ENCODE measurements around the gene MAL.

MAL gene

GRCh38 chr2:94997981-94998930, 27.3 kb upstream of the MAL start:
- DNase-seq, result no peak

DNA sequence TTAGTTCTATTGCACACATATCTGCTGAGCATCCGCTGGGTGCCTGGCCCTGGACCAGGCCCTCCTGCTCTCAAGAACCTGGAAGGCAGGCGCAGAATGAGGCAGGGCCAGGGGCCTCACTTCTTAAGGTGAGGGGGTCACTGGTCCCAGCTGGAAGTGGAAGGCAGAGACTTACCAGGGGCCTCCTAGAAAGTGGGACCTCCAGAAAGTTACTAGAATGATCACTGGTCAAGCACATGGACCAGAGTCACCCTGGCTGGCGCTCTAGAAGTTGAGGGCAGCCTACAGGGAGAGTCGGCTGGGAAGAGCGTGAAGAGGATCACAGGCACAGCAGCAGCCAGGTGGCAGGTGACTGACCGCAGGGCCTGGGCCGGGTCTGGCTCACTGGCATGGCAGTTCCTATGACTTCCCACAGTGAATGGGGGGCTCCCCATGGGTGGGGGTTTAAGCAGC, 26.1 kb upstream of the MAL start:
- DNase-seq, result no peak

- DNase-seq, result no peak
Measured at GRCh38 chr2:95001051-95001562, 24.4 kb upstream of the MAL start.

DNA sequence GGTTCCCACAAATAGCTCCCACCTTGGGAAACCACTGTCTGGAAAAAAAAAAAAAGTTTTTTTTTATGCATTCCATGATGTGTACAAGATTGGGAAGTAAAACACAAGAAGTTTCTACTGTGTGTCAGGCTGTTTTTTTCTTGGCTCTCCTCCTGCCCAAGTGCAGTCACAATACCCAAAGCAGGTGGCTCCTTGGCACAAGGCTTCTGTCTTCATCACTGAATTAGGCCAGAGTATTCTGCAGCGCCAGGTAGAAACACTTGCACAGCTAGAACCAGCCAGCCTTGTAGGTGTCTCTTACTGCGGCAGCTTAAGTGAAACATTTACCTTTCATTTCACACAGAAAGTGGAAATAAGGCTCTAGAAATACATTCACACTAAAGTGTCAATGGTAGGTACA, 23.8 kb upstream of the MAL start:
- DNase-seq, result no peak

GRCh38 chr2:95002498-95002897, 23.0 kb upstream of the MAL start:
- no peak for DNase-seq

- no peak for DNase-seq
Measured at GRCh38 chr2:95004287-95004686, 21.2 kb upstream of the MAL start.

DNA sequence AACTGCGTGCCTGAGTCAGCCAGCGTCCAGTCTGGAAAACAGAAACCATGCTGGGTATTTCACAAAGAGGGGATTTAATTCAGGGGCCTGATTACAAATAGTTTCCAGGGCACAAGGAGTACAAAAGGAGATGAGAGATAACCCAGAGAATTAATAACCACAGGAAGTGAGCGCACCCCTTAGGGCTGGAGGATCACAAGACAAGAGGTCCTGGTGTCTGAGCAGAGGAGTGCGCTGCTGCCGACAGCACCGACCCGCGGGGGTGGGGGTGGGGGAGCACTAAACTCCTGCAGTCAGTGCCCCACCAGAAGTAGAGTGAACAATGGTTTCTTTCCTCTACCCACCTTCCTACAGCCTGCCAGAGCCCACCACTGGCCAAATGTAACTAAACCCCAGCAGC, 20.8 kb upstream of the MAL start:
- no peak for DNase-seq

- DNase-seq, result no peak
Measured at GRCh38 chr2:95005726-95006125, 19.8 kb upstream of the MAL start.

DNA sequence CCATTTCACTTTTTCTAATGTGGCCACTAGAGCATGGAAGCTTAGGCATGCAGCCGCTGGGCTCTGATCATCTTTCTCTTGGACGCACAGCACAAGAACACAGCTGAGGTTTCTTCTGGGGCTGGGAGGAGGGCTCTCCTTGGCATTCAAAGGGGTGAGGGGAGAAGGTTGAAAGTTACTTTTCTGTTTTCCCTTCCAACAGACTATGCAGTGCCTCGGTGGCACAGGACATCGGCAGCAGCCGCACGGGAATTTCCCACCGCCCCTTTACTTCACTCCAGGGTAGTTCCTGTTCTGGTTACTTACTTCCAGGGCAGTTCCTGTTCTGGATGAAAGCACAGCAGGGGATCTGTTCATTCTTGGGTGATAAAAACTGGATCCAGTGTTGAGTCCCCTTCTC, 18.9 kb upstream of the MAL start:
- DNase-seq, result no peak

GRCh38 chr2:95007031-95007609, 18.4 kb upstream of the MAL start:
- DNase-seq, result no peak

- no peak for DNase-seq
Measured at GRCh38 chr2:95007822-95008221, 17.7 kb upstream of the MAL start.

DNA sequence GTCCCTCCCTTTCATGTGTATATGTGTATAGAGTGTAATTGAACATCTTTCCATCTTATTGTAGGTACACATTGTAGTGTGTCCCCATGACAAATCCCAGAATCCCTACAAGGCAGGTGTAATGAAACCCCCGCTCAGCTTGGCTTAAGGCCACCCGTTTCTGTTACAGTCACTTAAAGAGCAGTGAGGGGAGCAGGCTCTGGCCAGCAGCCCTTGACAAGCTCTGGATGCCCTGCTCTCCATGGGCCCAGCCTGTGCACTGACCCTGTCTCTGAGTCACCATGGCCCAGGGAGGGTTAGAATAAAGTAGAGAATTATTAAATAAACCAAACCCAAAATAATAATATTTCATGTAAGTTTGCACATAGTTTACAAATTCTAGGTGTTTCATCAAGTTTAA, 17.2 kb upstream of the MAL start:
- no peak for DNase-seq

- DNase-seq, result no peak
Measured at GRCh38 chr2:95008996-95009395, 16.5 kb upstream of the MAL start.

GRCh38 chr2:95009412-95009811, 16.1 kb upstream of the MAL start:
- DNase-seq, result no peak

GRCh38 chr2:95010126-95010525, 15.4 kb upstream of the MAL start:
- DNase-seq, result no peak

DNA sequence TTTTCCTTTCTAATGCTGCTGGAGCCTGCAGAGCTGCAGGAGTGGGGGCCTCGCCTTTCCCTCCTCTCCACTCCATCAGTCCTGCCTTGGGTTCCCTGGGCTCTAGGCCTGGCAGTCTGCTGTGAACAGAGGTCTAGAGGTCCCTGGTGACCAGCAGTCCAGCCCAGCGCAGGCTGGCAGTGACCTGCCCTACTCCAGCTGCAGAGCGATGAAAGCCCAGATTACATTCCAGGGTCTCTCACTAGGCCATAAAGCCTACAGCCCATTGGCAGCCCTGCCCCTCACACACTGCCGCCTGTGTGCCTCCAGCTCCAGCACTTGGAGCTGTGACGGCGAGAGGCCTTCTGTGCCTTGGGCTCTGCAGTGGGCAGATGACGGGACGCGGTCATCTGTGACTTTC, 14.8 kb upstream of the MAL start:
- DNase-seq, result no peak

DNA sequence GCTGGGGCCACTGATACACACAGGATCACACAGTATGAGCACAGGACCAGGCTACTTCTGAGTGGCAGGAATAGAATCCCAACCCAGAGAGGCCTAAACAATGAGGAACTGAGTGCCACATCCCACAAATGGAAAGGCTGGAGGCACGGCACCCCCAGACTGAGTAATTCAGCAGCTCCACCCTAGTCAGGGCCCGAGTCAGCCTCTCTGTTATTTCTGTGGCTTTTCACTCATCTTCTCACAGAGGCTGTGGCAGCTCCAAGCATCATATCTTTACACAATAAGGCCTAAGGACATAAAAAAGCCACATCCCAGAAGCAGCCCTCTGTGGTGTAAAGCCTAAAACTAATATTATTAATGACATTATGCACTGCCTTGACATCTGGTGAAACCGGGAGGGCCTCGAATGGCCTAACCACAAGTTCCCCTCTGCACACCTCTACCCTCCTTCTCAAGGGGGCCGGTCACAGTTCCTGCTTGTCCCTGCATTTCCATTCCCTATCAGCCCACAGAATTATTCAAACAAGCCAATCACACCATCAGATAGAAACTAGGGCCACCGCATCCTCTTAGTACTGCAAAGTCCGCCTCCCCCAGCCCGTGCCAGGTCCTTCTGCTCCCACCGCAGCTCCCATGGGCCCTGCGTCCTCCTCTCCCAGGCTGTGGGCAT, 12.5 kb upstream of the MAL start:
- DNase-seq, result no peak

GRCh38 chr2:95013726-95014125, 11.8 kb upstream of the MAL start:
- DNase-seq, result no peak

- no peak for DNase-seq
Measured at GRCh38 chr2:95014126-95014708, 11.3 kb upstream of the MAL start.

DNA sequence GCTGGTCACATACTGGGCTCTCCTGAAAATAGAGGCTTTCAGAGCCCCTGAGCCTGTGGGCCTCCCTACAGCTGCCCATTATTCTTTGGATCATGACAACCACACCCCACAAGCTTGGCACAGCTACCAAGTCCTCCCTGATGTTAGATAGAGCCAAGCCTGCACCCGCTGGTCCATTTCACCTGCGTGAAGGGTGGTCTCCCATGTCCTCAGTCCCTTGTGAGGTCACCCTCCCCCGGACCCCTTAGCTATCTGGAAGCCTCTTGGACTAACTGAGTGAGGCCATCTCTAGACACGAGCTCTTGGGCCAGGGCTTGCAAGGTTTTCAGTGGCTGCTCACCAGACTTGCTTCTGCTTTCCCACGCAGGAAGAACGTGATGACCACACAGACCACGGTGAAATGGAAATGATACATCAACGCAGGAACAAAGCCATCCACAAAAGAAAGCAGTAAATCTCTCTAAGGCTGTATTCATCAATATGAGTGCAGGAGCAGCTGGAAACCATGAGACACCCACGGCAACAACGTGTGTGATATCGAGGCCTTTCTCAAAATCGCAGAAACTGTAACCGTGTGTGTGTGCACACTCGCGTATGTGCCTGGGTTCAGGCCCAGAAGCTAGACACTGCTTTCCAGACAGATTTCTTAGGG, 10.1 kb upstream of the MAL start:
- DNase-seq, result no peak

DNA sequence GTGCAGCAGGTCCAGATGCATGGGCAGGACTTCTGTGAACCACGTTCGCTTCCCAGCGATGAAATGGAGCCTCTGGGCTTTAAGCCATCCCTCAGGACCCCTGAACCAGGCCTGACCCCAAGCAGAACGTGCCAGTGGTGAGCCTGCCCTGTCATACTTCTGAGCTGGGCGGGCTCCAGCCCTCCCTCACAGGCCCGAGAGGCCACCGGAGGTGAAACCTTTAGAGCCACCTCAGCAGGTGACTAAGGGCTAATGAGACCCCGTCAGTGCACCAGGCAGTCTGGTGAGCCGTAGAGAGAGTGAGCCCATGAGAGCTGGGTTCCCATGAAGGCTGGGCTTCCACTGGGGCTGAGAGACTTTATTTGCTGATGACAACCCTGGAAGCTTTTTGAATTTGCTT, 8.9 kb upstream of the MAL start:
- DNase-seq, result no peak

DNA sequence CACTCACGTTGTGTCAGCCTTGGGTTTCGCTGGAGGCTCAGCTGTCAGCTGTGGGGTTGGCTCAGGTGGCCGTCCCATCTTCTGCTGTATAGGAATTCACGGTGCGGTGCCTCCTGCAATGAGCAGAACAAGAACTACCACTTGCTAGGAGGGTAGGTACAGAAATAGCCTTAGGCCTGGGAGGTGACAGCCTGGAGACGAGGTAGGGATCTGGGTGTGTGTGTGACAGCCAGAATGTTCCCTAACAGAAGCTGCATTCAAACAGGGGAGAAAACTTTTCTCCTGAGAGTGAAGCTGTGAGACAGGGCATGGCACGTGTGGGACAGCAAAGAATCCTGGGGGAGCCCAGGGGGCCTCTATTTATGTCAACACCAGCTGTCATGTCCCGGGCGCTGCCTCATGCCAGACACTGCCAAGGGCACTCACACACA, 8.4 kb upstream of the MAL start:
- no peak for DNase-seq

GRCh38 chr2:95017836-95018235, 7.7 kb upstream of the MAL start:
- DNase-seq, result no peak

Data from stimulated activated naive CD4-positive, alpha-beta T cell treated with Interleukin-2 at 50 U/mL for 16 hours (primary cell).